ENCODE results near the gene PRKCQ.

- TF ChIP-seq CTCF (IDR thresholded peaks at IDR 0.05) (no peak), POLR2A (IDR thresholded peaks at IDR 0.05) (no peak), EP300 (IDR thresholded peaks at IDR 0.05) (peak in 1 of 2 donors; percentile 53)
Measured at GRCh38 chr10:6399231-6399741, 180.8 kb downstream of the PRKCQ start.

Data from tibial nerve (tissue), 4 donors.